Lower leg skin (tissue), 3 donors: Measurements from ENCODE around the gene GPR132.

Experiments
- POLR2A ChIP-seq, 2 donors: fragments of 450-650 bp; IDR thresholded peaks; one replicate each; pipeline ENCODE4 v1.6.1; 2016 to 2017; ENCODE audit warnings: antibody characterized with exemption in 2 of 2, mild to moderate bottlenecking in 1 of 2, moderate library complexity in 1 of 2
- TF ChIP-seq, protein P1 (sequence below), 3 donors: fragments of 450-650 bp; IDR thresholded peaks; one replicate each; pipeline ENCODE4 v1.5.1; 2016; ENCODE audit warnings: antibody characterized with exemption in 3 of 3, mild to moderate bottlenecking in 3 of 3, moderate library complexity in 2 of 3

DNA sequence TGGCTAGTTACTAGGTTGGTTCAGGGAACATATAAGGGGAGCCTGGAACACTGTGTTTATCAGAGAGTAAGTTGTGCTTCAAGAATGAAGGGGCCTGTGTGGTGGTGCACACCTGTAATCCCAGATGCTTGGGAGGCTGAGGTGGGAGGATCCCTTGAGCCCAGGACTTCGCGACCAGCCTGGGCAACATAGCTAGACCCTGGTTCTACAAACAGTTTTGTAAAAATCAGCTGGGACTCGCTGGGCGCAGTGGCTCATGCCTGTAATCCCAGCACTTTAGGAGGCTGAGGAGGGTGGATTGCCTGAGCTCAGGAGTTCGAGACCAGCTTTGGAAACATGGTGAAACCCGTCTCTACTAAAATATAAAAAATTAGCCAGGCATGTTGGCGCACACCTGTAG lies 42.1 kb upstream of the GPR132 start:
- TF ChIP-seq, protein P1, sequence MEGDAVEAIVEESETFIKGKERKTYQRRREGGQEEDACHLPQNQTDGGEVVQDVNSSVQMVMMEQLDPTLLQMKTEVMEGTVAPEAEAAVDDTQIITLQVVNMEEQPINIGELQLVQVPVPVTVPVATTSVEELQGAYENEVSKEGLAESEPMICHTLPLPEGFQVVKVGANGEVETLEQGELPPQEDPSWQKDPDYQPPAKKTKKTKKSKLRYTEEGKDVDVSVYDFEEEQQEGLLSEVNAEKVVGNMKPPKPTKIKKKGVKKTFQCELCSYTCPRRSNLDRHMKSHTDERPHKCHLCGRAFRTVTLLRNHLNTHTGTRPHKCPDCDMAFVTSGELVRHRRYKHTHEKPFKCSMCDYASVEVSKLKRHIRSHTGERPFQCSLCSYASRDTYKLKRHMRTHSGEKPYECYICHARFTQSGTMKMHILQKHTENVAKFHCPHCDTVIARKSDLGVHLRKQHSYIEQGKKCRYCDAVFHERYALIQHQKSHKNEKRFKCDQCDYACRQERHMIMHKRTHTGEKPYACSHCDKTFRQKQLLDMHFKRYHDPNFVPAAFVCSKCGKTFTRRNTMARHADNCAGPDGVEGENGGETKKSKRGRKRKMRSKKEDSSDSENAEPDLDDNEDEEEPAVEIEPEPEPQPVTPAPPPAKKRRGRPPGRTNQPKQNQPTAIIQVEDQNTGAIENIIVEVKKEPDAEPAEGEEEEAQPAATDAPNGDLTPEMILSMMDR (IDR thresholded peaks at IDR 0.05) = no peak
- TF ChIP-seq POLR2A (IDR thresholded peaks at IDR 0.05) = no peak
